ENCODE measurements around the gene KRT16.
"Not testable (repeated sequence)": the region's sequence is repeated elsewhere in the genome, so short reads cannot be mapped to it uniquely, and the experiment has no call there.

Gene KRT16

DNA sequence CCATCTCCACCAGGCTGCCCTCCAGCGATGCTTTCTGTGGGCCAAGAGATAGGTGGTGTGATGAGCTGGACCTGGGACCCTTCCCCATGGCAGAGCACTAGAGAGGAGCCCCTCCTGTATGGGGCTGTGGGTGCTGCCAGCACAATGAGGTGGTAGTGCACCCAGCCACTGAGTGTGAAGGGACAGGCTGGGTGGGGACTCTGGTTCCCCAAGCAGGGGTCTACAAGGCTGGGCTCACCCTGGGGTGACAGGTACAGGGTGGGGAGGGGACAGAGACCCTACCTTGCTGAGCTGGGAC lies 15.5 kb upstream of the KRT16 start:
- DNase-seq (ENCODE audit: low read depth in 2 of 2) = not testable (repeated sequence)

GRCh38 chr17:41627316-41628072 lies 14.9 kb upstream of the KRT16 start:
- no peak for DNase-seq (ENCODE audit: low read depth in 2 of 2)

GRCh38 chr17:41626914-41627295 lies 14.3 kb upstream of the KRT16 start:
- DNase-seq (ENCODE audit: low read depth in 2 of 2) = not testable (repeated sequence)

DNA sequence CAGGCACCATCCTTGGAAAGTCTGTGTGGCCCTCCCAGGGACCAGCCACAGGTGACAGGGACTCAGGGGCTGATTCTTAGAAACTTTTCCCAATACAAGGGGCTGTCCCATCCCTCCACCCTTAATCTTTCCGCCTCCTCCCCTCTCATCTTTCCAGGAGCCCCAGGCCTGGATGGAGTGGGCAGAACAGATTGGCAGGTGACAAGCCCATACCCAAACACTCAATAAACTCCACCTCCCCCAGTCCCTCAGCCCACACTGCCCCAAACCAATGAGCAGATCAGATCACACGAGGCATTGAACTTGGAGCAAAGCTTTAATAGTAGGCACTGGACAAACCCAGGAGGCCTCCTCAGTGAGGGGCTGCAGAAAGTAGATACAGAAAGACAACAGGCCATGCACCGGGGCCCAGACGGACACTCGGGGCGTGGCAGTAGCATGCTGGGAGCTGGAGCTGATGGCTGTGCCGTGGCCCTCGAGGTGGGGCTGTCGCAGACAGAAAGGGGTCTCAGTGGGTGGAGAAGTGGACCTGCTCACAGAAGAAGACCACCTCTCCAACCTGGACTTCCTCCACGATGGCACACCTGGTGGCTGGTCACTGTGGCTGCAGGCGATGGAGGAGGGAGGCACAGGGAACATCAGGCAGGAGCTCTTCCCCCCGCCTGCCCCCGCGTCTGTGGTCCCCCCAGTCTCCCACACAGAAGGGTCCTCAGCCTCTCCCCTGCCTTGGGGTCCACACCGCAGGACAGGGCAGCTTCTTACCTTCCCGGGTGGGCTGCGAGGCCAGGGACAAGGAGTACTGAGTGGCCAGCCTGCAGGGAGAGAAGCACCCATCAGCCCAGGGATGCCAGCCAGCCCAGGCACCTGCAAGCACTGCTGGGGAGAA lies 13.7 kb upstream of the KRT16 start:
- DNase-seq (ENCODE audit: low read depth in 2 of 2) = not testable (repeated sequence)

DNA sequence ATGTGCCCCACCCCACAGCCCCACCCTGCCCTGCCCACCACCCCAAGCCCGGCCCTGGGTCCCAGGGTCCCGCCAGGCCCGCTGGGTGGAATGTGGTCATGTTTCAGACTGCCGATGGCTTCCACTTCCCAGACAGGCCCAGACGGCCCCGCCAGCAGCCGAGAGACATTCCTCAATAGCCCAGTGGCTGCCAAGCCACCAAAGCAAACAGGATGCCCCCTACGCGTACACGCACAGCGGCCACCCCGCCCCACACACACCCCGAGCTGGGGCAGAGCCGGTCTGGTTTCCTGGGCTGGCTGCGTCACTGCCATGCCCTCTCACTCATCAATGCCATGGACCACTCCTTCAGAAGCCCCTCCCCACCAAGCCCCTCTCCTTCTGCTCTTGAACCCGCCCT lies 13.0 kb upstream of the KRT16 start:
- no peak for DNase-seq (ENCODE audit: low read depth in 2 of 2)

DNA sequence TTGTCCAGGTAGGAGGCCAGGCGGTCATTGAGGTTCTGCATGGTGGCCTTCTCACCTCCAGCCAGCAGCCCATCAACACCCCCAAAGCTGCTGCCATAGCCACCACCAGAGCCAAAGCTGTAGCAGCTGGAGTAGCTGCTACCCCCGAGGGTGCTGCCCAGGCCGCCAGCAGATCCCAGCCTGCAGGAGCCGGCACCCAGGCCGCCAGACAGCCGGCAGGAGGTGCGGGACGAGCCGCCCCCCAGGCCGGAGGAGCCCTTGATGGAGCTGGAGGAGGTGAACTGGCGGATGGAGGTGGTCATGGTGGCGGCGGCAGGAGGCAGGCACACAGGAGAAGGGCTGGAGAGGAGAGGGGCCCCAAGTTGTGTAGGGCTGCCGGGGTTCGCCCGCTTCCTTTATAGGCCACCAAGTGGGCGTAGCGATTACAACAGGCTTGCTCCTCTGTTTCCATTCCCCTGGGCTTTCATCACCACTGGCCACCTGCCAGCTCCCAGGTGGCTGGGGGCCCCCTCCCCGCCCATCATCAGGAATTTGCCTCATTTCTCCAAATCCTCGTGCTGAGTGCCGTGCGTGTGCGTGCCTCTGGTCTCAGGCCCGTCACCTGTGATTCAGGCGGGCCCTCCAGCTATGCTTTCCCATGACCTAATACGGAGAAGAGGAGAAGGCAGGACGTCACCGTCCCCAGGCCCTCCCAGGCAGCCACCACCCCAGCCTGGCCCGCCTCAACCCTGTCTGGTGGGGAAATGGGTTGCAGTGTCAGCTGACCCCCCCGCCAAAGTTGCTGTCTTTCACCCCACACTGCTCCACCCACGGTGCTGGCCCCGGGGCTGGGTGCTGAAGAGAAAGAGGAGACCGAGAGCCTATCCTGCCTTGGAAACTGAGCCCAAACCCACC lies 11.9 kb upstream of the KRT16 start, which contains the start of gene KRT17:
KRT17 (minus strand) TSS at position 368 of the 894 bp plus-strand sequence; CDS start at position 302, 66 bp downstream.
- DNase-seq (ENCODE audit: low read depth in 2 of 2) = no peak

GRCh38 chr17:41623184-41623861 lies 10.8 kb upstream of the KRT16 start:
- not testable (repeated sequence) for DNase-seq (ENCODE audit: low read depth in 2 of 2)

DNA sequence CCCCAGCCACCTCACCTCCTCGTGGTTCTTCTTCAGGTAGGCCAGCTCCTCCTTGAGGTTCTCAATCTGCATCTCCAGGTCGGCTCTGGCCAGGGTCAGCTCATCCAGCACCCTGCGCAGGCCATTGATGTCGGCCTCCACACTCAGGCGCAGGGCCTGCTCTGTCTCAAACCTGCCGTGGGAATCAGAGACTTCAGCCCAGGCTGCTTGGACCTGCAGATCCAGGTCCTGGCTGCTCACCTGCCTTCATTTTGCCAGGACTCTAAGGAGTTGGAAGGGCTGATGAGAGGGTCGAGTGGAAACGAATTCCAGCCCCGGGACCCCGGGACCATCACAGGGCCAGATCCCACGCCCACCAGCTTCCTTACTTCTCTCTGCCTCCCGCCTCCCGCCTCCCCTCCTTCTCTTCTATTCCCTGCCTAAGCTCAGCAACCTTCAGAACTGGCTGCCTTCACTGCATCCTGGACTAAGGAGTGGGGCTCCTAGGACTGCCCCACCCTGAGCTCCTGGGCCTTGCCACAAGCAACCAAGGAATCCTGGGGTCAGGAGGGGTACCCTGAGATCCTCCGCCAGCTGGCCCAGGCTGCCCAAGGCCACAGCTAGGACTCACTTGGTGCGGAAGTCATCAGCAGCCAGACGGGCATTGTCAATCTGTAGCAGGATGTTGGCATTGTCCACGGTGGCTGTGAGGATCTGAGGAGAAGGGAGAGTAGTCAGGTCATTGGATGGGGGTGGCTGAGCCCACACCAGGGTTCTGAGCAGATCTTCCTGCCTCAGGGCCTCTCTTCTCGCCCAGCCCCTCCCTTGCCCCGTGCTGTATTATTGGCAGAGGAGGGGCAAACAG lies 10.0 kb upstream of the KRT16 start:
- DNase-seq (ENCODE audit: low read depth in 2 of 2) = not testable (repeated sequence)

GRCh38 chr17:41621916-41622315 lies 9.3 kb upstream of the KRT16 start:
- DNase-seq (ENCODE audit: low read depth in 2 of 2) = no peak

DNA sequence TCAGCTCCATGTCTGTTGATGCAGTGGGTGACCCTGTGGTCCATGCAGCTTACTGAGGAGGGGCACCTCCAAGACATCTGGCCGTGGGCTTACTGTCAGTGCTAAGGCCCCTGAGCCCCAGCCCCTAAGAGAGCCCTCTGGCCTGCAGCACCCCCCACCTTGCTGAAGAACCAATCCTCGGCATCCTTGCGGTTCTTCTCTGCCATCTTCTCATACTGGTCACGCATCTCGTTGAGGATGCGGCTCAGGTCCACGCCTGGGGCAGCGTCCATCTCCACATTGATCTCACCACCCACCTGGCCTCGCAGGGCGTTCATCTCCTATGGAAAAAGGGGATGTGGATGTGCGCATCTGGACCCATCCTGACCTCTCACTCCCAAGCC lies 8.9 kb upstream of the KRT16 start:
- DNase-seq (ENCODE audit: low read depth in 2 of 2) = not testable (repeated sequence)

- DNase-seq (ENCODE audit: low read depth in 2 of 2) = no peak
These were observed 8.2 kb upstream of the KRT16 start for GRCh38 chr17:41620583-41621434.

- DNase-seq (ENCODE audit: low read depth in 2 of 2) = not testable (repeated sequence)
These were observed 7.5 kb upstream of the KRT16 start for GRCh38 chr17:41619927-41620582.

DNA sequence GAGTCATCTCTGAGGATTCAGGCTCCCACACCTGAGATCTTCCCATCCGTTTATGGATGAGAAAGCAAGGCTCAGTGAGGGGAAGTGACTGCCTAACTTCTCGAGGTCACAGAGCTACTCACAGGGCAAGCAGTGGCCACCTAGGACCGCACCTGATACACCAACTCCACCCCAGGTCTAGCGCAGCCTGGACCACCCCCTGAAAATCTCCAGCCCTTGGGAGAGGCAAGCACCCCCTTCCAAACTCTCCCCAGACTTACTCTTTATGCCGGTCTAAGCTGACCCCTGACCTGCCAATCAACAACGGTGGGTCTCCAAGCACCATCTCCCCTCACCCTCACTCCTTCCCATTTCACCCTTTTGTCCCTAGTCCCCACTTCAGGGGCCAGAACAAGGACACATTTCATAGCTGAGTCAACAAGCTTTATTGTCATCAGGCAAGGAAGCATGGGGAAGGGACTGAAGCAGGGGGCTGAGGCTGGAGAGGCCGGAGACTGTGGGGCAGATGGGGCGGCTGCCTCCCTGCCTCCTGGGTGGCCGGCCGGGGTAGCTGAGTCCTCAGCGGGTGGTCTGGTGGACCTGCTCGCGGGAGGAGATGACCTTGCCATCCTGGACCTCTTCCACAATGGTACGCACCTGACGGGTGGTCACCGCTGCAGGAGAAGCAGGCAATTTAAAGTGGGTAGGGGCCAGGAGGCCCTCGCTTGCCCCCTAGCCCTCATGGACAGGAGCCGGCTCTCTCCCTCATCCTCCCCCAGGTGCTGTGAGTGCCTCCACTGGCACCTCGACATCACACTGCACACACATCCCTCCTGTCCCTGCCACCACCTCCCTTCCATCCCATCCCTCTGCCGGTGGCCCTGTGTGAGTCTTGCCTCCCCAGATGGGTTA lies 6.7 kb upstream of the KRT16 start:
- no peak for DNase-seq (ENCODE audit: low read depth in 2 of 2)

DNA sequence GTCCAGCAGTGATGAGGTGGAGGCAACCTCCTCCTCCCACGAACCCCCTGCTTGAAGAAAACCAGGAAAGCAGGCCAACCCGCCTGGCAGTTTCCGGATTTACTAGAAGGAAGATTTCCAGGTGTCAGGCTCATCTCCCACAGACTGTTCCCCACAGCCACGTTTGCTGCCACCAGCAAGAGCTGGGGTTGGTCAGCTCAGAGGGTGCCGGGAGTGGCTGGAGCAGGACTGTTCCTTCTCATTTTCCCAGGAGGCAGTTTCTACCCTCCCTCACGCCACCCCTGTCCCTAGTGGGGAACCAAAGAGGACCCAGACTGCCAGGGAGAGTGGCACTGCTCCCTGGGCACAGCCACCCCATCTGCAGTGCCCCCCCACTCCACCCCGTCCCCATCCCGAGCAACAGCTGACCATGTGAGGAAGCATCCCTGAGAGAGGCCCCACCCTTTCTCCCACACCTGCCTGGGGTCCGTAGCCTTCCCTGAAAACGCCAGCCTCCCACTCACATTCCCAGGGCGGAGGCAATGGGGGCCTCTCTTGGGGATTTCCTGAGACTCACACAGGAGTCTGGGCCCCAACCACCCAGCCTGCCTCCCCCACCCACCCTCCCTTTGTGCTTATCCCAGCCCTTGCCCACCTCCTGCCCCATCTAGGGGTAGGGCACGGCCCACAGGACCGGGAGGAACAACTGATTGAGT lies 5.9 kb upstream of the KRT16 start:
- DNase-seq (ENCODE audit: low read depth in 2 of 2) = no peak

- DNase-seq (ENCODE audit: low read depth in 2 of 2) = no peak
These were observed 5.1 kb upstream of the KRT16 start for GRCh38 chr17:41617698-41618097.

DNA sequence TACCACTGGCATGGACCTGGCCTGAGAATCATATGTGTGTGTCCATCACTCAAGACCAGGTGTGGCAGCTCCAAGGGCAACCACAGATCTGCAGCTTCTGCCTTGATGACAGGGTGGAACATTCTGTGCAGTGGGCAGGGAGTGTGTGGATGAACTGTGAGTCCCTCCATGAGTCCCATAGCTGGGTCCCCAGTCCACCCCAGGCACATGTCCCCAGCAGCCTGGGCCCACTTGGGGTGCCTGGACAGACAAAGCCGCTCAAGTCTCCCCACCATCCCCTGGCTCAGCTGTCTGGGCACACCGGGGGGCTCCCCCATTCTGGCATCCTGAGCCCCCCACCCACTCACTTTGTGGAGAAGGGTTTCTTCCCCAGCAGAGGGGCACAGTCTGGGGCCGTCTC lies 4.6 kb upstream of the KRT16 start:
- no peak for DNase-seq (ENCODE audit: low read depth in 2 of 2)

GRCh38 chr17:41616486-41616885 lies 3.9 kb upstream of the KRT16 start:
- not testable (repeated sequence) for DNase-seq (ENCODE audit: low read depth in 2 of 2)
